ACHN (cell line): ENCODE results near the gene RCAN1.

Experiments used
- DNase-seq: peaks from one replicate; pipeline ENCODE4 v3.0.0-alpha.2; 2015
- in situ Hi-C: cut with HindIII; loops from 2 replicates; pipeline ENCODE4 v1.10.0; 2017; ENCODE audit warnings: low sequenced_read_pairs, low pct_ligation_motif_present, low pct_unique_long_range_greater_than_20kb

The RCAN1 gene

GRCh38 chr21:34614628-34615486 lies at the start of gene RCAN1:
RCAN1 (minus strand) TSS chr21:34615113; CDS start chr21:34615011, 102 bp downstream.
- in situ Hi-C loops = no loop called here
- DNase-seq = peak; percentile 88

GRCh38 chr21:34661848-34662247 lies 46.9 kb upstream of the RCAN1 start:
- in situ Hi-C loops = no loop called here
- no peak for DNase-seq

- in situ Hi-C loops = no loop called here
- DNase-seq = no peak
These were observed 38.6 kb upstream of the RCAN1 start for GRCh38 chr21:34653522-34653921.

- in situ Hi-C loops = no loop called here
- no peak for DNase-seq
These were observed 36.7 kb upstream of the RCAN1 start for GRCh38 chr21:34651642-34652041.

- in situ Hi-C loops = no loop called here
- no peak for DNase-seq
These were observed 36.0 kb upstream of the RCAN1 start for GRCh38 chr21:34650861-34651431.

GRCh38 chr21:34649400-34649799 lies 34.5 kb upstream of the RCAN1 start:
- in situ Hi-C loops = no loop called here
- no peak for DNase-seq

- in situ Hi-C loops = no loop called here
- no peak for DNase-seq
These were observed 33.9 kb upstream of the RCAN1 start for GRCh38 chr21:34648739-34649297.

GRCh38 chr21:34647555-34647954 lies 32.6 kb upstream of the RCAN1 start:
- DNase-seq = no peak
- in situ Hi-C loops = no loop called here

- in situ Hi-C loops = no loop called here
- DNase-seq = no peak
These were observed 29.9 kb upstream of the RCAN1 start for GRCh38 chr21:34644825-34645224.

GRCh38 chr21:34642211-34643075 lies 27.5 kb upstream of the RCAN1 start:
- in situ Hi-C loops = no loop called here
- DNase-seq = no peak

- DNase-seq = peak; percentile 39
- in situ Hi-C loops = no loop called here
These were observed 25.9 kb upstream of the RCAN1 start for GRCh38 chr21:34640858-34641257.

- no peak for DNase-seq
- in situ Hi-C loops = no loop called here
These were observed 25.2 kb upstream of the RCAN1 start for GRCh38 chr21:34639882-34640788.

- DNase-seq = no peak
- in situ Hi-C loops = no loop called here
These were observed 24.3 kb upstream of the RCAN1 start for GRCh38 chr21:34639250-34639649.

GRCh38 chr21:34636961-34637360 lies 22.0 kb upstream of the RCAN1 start:
- in situ Hi-C loops = no loop called here
- no peak for DNase-seq

- in situ Hi-C loops = no loop called here
- DNase-seq = no peak
These were observed 20.4 kb upstream of the RCAN1 start for GRCh38 chr21:34635307-34635706.

GRCh38 chr21:34632498-34632897 lies 17.6 kb upstream of the RCAN1 start:
- no peak for DNase-seq
- in situ Hi-C loops = no loop called here

GRCh38 chr21:34630536-34631143 lies 15.7 kb upstream of the RCAN1 start:
- in situ Hi-C loops = no loop called here

GRCh38 chr21:34626131-34626530 lies 11.2 kb upstream of the RCAN1 start:
- in situ Hi-C loops = no loop called here
- no peak for DNase-seq

More at GRCh38 chr21:34630536-34631143, 15.7 kb upstream of the RCAN1 start:
- DNase-seq = peak; percentile 45
